HTR-8/SVneo (cell line): ENCODE results near the gene SCART1.
"Not testable (repeated sequence)": the region's sequence is repeated elsewhere in the genome, so short reads cannot be mapped to it uniquely, and the experiment has no call there.

Source experiments
- DNase-seq: peaks from one replicate; pipeline ENCODE4 v3.0.0; 2011; ENCODE audit warnings: low spot score, mixed read lengths; ENCODE audit not compliant: insufficient read length
- FAIRE-seq: peaks from 2 replicates; lab custom pipeline; 2011; peaks lifted over from hg19 to GRCh38; lab: Jason Lieb, UNC

Gene SCART1

DNA sequence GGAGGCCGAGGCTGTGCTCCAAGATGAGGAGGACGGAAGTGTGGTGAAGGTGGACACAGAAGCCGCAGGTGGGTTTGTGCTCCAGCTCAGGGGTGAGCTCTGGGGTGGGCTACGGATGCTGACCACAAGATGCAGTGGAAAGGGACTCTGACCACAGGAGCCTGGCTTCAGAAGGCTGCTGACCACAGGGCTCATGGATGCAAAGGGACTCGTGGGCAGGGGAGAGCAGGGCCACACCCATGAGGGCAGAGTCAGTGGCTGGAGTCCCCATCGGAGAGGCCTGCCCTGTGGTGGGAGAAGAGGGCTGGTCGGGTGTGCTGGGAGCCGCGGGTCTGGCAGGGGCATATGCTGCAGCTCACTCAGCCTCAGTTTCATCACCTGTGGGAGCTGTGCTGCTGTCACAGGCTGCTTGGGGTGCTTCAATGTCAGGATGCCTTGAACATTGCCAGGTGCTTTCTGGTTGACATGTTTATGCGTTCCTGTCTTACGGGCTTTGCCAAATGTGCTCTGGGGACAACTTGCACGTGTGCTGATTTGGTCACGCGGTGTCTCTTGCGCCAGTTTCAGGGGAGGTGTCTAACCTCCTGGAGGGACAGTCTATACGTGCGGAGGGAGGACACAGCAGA lies 13.7 kb downstream of the SCART1 start:
- FAIRE-seq (no peak), DNase-seq (no peak)

DNA sequence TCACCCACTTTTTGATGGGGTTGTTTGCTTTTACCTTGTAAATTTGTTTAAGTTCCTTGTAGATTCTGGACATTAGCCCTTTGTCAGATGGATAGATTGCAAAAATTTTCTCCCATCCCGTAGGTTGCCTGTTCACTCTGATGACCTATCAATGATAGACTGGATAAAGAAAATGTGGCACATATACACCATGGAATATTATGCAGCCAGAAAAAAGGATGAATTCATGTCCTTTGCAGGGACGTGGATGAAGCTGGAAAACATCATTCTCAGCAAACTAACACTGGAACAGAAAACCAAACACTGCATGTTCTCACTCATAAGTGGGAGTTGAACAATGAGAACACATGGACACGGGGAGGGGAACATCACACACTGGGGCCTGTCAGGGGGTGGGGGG lies 15.5 kb downstream of the SCART1 start:
- not testable (repeated sequence) for FAIRE-seq, DNase-seq

DNA sequence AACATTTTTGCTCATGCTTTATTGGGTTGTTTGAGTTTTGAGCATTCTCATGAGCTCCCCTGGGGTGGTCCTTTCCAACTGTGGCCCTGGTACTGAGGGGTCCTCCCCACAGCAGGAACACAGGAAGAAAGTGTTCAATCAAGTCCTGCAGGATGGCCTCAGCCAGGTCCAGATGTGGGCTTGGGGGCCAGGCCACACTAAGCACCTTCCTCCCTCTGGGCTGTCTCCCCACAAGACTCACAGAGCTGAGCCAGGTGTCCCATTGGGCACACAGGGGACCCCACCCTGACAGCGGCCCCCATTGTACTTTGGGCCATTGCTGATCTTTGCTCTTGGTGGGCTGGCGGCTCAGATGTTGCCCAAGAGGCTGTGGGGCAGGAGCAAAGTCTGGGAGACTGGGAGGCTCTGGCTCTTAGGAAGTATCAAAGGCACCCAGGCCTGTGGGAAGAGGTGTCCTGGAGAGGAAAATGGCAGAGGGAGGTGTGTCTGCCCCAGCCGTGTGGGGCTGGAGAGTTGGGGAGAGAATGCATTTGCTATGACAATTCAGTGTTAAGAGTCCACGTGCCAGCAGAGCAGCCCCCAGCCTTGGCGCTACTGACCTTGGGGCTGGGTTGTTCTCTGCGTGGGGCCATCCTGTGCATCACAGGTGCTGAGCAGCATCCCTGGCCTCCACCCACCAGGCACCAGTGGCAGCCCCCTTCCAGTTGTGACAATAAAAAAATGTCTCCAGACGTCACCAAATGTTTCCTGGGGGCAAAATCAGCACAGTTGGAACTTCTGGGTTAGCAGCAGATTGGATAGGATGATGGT lies 17.8 kb downstream of the SCART1 start:
- FAIRE-seq, result no peak
- no peak for DNase-seq

DNA sequence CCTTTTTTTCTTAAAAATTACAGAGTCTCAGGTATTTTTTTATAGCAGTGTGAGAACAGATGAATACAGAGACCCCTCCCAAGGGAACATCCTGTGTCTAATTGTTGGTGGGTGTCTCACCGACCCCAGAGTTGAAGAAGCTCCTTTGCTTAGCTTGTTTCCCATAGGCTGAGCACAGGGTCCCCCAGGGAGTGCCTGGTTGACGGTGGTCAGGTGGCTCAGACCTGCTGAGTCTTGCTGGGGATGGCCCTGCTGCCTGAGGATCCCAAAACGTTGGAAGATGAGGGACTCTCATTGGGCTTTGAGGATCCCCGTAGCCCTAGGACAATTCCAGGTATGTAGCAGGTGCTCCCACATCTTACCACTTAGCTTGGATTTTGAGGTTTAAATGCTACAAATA lies 19.5 kb downstream of the SCART1 start:
- FAIRE-seq (no peak), DNase-seq (no peak)

DNA sequence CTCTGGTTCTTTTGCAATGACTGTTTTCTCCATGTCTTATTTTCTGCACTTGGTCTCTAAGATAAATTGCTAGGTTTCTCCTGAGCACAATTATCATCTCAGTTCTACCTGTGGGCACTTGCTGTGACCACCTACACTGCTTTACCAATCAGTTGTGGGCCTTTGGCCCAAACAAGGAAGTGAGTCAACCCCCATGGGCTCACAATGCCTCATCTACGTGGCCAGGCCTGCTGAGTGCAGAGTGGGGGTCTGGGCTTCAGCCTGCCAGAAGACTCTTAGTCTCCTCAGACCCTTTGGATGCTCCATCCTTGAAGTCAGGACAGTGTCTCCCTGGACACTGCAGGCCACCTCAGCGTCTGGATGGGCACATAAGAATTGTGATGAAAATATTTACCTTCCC lies 20.3 kb downstream of the SCART1 start:
- DNase-seq (no peak), FAIRE-seq (no peak)

DNA sequence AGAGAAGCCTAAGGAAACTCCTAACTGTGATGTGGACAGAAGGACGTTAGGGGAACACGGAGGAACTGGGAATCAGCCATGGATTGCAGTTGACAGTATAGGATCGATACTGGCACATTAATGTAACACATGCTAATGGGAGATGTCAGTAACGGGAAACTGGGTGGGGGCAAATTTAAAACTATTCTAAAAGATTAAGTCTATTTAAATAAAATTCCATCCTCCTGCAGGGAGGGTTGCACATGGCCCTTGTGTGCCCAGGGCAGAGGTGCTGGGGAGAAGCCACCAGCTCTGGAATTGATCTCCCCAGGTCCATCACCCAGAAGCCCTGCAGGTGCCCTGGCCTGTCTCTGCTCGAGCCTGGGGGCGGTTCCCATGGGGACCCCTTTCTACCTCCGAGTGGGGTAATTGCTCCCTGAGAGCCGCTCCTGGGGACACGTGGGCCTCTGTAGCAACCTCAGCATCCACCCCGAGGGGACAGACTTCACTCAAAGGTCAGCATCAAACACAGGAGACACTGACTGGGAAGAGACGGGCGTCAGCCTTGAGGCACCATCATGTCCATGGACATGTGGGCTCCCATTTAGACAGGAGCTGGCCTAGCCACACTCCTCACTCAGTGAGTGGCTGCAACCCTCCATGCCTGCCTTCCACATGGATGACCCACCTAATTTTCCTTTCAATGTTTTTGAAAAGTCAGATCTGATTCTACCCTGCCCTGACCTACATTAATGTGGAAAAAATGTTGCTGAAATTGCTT lies 21.1 kb downstream of the SCART1 start:
- no peak for DNase-seq
- FAIRE-seq, result no peak

DNA sequence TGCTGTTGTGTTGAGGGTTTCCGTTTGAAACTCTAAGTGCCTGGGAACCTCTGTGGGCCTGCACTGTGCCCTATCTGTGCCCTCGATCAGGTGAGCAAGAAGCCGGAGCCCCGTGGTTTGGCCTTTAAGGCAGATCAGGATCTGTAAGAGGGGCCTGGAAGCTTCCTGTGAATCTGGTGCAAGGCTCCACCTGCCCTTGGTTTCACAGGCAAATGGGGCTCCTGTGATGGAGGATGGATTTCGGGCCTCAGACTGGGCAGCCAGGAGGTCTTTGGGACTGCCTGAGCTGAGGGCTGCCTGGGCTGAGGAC lies 21.6 kb downstream of the SCART1 start:
- FAIRE-seq, result no peak
- DNase-seq, result no peak

DNA sequence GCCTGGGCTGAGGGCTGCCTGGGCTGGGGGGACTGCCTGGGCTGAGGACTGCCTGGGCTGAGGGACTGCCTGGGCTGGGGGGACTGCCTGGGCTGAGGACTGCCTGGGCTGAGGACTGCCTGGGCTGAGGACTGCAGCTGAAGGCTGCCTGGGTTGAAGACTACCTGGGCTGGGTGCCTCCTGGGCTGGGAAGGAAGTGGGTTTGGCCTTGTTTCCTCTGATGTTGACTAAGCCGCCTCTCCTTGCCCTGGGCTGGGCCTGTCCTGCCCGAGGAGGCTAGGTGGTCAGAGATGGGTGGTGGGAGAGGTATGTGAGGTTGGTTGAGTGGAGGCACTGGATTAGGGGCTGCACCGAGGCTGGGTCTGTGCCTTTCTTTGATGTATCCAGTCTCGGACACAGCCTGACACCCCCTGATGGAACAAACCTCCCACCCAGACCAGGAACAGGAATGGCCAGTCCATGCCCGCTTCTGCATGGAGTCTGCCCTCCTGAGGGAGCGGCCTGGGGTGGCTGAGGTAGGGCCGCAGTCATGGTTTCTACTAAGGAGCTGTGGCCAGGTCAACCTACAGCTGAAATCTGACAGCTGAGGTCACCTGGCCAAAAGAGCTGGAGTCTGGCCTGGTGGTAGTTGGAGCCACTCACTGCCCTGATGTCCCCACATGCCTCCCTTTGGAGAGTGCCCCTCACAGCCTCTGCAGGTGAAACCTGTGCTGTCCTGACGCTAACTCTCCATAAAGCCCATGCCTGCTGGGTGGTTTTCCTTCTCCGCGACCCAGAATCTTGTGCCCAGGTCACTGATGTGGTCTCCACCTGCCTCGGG lies 22.3 kb downstream of the SCART1 start:
- DNase-seq (no peak), FAIRE-seq (no peak)

DNA sequence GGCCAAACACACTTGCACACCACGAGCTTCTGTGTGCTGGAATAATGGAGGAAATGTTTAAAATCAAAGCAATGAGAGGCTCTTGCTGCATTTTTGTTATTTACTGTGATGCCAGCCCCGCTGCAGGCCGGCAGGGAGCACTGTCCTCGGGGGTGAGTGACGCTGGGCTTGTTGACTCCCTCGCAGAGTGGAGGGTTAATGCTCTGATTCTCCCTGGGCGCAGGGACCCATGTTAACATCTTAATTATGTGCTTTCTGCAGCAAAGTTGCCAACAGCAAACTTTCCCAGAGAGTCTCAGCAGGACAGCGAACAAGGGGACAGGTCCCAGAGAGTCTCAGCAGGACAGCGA lies 22.9 kb downstream of the SCART1 start:
- DNase-seq, result no peak
- no peak for FAIRE-seq

DNA sequence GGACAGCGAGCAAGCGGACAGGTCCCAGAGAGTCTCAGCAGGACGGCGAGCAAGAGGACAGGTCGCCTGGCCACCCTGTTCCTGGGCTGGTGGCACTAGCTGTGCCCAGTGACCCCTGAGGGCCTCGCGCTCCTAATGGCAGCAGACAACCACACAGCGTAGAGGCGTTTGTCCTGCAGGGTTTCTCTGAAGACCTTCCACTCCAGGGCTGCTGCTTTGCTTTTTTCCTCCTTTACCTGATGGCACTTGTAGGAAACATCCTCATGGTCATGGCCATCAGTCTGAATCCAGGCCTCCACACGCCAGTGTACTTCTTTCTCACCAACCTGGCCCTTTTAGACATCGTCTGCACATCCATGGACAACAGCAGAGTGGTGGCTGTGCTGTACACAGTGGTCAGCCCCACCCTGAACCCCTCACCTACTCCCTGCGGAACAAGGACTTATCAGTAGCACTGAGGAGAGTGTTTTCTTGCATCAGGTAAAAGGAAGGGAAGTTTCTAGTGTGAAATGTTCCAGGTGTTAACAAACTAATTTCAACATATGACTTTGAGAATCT lies 27.4 kb downstream of the SCART1 start:
- FAIRE-seq (no peak), DNase-seq (no peak)

DNA sequence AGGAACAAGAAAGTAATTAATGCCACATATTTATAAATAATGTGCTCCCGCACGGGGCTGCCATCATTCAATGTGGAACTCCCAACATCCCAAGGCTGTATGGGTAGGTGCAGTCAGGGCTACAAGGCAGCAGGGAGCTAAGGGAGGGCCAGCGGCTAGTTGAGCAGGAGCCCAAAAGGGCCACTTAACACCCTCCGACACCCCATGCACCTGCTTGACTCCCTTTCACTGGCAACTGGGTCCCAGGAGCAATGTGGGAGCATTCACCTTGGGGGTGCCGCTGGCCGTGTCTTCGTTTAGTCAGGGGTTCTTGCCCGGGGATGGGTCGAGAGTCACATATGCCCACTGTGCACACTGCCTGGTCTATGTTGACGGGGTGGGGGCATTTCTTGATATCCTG lies 27.9 kb downstream of the SCART1 start:
- DNase-seq, result no peak
- FAIRE-seq, result no peak

DNA sequence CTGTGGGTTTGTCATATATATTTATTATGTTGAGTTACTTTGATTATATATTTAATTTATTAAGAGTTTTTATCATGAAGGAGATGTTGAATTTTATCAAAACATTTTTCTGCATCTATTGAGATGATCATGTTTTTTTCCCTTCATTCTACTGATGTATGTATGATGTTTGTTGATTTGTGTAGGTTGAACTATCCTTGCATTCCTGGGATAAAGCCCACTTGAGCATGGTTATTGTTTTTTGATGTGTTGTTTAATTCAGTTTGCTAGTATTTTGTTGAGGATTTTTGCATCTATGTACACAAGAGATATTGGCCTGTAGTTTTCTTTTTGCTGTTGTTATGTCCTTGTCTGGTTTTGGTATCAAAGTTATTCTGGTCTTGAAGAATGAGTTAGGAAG lies 31.1 kb downstream of the SCART1 start:
- FAIRE-seq (no peak), DNase-seq (no peak)

DNA sequence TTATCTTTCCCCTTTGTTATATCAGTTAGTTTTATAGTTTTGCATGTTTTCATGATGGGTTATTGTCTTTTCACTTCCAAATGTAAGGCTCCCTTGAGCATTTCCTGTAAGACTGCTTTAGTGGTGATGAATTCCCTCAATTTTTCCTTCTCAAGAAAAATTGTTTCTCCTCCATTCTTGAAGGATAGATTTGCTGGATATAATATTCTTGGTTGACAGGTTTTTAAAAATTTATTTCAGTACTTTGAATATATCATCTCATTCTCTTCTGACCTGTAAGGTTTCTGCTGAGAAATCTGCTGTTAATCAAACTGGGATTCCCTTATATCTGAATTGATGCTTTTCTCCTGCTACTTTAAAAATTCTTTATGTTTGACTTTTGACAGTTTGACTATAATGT lies 33.3 kb downstream of the SCART1 start:
- no peak for DNase-seq
- no peak for FAIRE-seq

DNA sequence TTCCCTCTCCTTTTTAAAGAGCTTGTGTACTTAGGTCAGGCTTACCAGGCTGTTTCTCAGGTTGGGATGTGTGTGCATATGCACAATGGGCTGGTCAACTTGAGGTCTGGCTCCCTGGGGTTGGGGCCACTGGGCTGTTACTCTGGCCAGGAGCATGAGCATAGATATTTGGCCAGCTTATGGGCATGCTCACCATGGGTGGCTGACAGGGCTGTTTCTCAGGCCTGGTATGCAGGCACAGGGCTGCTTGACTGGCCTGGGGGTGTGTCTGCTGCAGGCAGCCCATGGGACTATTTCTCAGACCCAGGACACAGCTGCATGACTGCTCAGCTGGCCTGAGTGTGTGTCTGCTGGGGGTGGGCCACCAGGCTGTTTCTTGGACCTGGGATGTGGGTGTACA lies 34.6 kb downstream of the SCART1 start:
- DNase-seq (no peak), FAIRE-seq (no peak)

DNA sequence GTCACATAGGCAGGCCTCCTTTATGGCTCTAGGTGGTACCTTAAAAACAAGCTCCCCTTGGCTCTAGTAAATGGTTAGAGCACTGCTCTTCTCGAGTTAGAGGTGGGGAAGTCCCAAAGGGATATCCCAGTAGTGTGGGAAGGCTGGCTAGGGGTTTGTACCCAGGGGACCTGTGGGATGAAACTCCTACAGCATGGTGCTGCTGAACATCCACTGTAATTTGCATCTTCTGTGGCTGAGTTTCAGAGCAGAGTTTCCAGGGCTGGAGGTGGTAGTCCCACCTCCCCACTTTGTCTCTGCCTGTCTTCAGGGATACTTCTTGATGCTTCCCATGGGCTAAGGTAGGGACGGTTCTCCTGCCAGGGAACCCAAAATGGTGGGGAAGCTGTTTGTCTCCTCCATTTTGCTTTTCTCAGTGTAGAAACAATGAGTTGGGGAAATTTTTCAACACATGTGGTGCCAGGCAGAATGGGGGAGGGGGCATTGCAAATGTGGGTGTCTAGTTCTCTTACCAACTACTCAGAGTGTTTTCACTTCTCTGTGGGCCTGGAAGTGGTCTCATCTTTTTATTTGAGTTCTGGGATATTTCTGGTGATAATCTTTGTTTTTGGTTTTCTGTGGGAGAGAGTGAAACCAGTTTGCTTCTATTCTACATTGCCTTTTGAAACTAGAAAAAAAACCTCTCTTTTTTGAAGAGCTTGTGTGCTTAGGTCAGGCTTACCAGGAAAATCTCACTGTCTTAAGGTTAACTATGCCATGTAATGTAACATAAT lies 36.3 kb downstream of the SCART1 start:
- FAIRE-seq (no peak), DNase-seq (no peak)

DNA sequence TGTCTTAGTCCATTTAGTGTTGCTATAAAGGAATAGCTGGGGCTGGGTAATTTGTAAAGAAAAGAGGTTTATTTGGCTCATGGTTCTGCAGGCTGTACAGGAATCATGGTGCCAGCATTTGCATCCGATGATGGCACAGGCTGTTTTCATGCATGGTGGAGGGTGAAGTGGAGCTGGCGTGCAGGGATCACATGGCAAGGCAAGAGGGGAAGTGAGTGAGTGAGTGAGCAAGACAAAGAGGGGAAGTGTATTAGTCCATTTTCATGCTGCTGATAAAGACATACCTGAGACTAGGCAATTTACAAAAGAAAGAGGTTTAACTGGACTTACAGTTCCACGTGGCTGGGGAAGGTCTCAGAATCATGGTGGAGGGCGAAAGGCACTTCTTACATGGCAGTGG lies 39.8 kb downstream of the SCART1 start:
- FAIRE-seq, DNase-seq: not testable (repeated sequence)

DNA sequence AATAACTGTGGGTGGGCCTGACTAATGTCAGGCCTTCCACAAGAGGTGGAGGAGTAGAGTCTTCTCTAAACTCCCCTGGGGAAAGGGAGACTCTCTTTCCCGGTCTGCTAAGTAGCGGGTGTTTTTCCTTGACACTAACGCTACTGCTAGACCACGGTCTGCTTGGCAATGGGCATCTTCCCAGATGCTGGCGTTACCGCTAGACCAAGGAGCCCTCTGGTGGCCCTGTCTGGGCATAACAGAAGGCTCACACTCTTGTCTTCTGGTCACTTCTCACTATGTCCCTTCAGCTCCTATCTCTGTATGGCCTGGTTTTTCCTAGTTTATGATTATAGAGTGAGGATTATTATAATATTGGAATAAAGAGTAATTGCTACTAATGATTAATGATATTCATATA lies 43.6 kb downstream of the SCART1 start:
- DNase-seq, FAIRE-seq: not testable (repeated sequence)

DNA sequence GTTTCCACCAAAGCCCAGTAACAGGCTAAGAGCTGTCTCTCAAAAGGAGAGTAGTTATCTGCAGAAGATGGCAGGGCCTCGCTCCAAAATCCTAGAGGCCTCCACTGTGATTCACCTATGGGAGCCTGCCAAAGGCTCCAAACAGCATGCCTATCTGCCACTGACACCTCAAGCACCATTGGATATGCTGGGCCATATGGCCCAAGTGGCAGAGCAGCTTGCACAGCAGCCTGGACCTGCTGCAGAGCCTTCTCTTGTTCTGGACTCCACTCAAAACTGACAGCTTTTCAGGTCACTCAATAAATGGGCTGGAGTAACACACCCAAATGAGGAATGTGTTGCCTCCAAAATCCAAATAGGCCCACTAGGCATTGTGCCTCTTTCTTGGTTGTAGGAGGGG lies 45.4 kb downstream of the SCART1 start:
- DNase-seq, FAIRE-seq: not testable (repeated sequence)

DNA sequence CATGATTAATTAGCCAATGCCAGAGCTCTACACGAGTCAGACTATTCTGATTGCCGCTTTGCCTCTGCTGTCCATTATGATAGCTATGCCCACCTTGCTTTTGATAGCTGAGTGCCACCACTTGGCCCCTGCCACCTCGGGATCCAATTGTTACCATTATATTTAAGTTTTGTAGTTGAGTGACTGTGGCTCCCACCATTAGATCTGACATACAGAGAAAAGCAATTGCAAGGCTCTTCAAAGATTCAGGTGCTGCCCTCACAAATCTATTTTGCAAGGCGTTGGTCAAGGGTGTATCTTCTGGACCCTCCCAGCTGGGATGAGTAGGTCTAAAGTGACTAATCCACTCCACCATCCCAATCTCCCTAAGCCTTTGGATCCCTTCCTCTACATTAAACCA lies 47.2 kb downstream of the SCART1 start:
- FAIRE-seq, DNase-seq: not testable (repeated sequence)

DNA sequence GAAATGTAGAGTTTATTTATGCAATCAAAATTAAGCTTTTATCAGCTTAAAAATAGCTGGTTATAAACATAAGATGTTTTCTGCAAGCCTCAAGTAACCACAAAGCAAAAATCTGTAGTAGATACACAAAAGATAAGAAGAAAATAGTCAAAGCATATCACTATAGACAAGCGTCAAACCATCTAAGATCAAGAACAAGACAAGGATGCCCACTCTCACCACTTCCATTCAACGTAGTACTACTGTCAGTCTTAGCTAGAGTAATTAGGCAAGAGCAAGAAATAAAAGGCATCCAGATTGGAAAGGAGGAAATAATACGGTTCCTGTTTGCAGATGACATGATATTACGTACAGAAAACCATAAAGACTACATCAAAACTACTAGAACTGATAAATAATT lies 56.0 kb downstream of the SCART1 start:
- no peak for FAIRE-seq
- DNase-seq, result no peak
